Hematopoietic multipotent progenitor cell (in vitro differentiated cells): ENCODE results near the gene TSPAN4. TPM values are rescaled to one million over a fixed set of nuclear protein-coding genes. Genes with fewer than 3 reads are reported as not detected.

Source experiments
- DNase-seq, 3 donors: peaks; one replicate each; pipeline ENCODE4 v3.0.0-alpha.2; 2011 to 2015; ENCODE audit warnings: low read depth in 2 of 3, low spot score in 2 of 3
- total RNA-seq: library from RNA; depleted of rRNA; stranded (reverse); fragments of >200 nt; gene quantifications from one replicate; pipeline ENCODE4 v1.2.3, GENCODE V29; 2012

The TSPAN4 gene
- total RNA-seq, 1 donor = 48.2 TPM

GRCh38 chr11:821512-822371 is 20.9 kb upstream of the TSPAN4 start:
- peak in 1 of 3 donors; percentile 58 for DNase-seq

- no peak for DNase-seq
These were observed 19.0 kb upstream of the TSPAN4 start for GRCh38 chr11:823441-824291.

- no peak for DNase-seq
These were observed 18.3 kb upstream of the TSPAN4 start for GRCh38 chr11:824292-824880.

GRCh38 chr11:824942-825341 is 17.7 kb upstream of the TSPAN4 start:
- no peak for DNase-seq

- no peak for DNase-seq
These were observed 17.1 kb upstream of the TSPAN4 start for GRCh38 chr11:825366-826226.

GRCh38 chr11:826227-826621 is 16.4 kb upstream of the TSPAN4 start:
- DNase-seq = no peak

- DNase-seq = no peak
These were observed 15.9 kb upstream of the TSPAN4 start for GRCh38 chr11:826836-827145.

GRCh38 chr11:827146-827896 is 15.3 kb upstream of the TSPAN4 start:
- no peak for DNase-seq

GRCh38 chr11:827897-828192 is 14.8 kb upstream of the TSPAN4 start, which contains the start of gene CRACR2B:
TSS of gene CRACR2B (plus strand) at chr11:827919. CDS start at chr11:828608, 689 bp downstream.
- DNase-seq = no peak

GRCh38 chr11:828506-829175 is 14.0 kb upstream of the TSPAN4 start:
- DNase-seq = no peak

- no peak for DNase-seq
These were observed 13.3 kb upstream of the TSPAN4 start for GRCh38 chr11:829176-829846.

GRCh38 chr11:829847-830294 is 12.8 kb upstream of the TSPAN4 start:
- no peak for DNase-seq

GRCh38 chr11:830295-831117 is 12.1 kb upstream of the TSPAN4 start:
- peak in 2 of 3 donors; percentile 43 to 71 for DNase-seq

- DNase-seq = no peak
These were observed 11.4 kb upstream of the TSPAN4 start for GRCh38 chr11:831118-831864.

GRCh38 chr11:831961-832528 is 10.6 kb upstream of the TSPAN4 start:
- DNase-seq = no peak

- DNase-seq = peak in 2 of 3 donors; percentile 43 to 44
These were observed 10.0 kb upstream of the TSPAN4 start, which contains the start of gene CD151 for GRCh38 chr11:832529-833113. TSS of gene CD151 (plus strand) at chr11:832952. CDS start at chr11:836070, 3,118 bp downstream.
